H1 (cell line): Measurements from ENCODE around the gene PCDH8. TPM values are rescaled to one million over a fixed set of nuclear protein-coding genes. Genes with fewer than 3 reads are reported as not detected.
A peak's percentile ranks its signal among the peaks of the same experiment; 100 is the strongest.

Experiments used
- JUN ChIP-seq: IDR thresholded peaks from 2 replicates; pipeline ENCODE4 v1.6.1; 2011; ENCODE audit warnings: low read depth, mild to moderate bottlenecking, improper control_type of control experiment, low read length
- KDM5A ChIP-seq: fragments of 200-600 bp; IDR thresholded peaks from 2 replicates; pipeline ENCODE4 v1.7.1; 2012; ENCODE audit warnings: mild to moderate bottlenecking, low read length, inconsistent platforms, mixed read lengths
- MAFK ChIP-seq: IDR thresholded peaks from 2 replicates; pipeline ENCODE4 v1.6.1; 2012; ENCODE audit warnings: low read depth, mild to moderate bottlenecking, improper control_type of control experiment, low read length
- SIN3A ChIP-seq, 2 experiments: IDR thresholded peaks in 1 of 2; conservative IDR thresholded peaks in 1 of 2; 2 replicates each; pipeline ENCODE4 v1.6.1; 2011 to 2012; ENCODE audit warnings: low read length in 2 of 2, improper control_type of control experiment in 1 of 2, low read depth in 1 of 2, mild to moderate bottlenecking in 1 of 2
- polyA plus RNA-seq, 7 experiments: library from polyadenylated mRNA; depleted of rRNA in 3 of 7; stranded (reverse) in 5 of 7; unstranded in 2 of 7; fragments of >200 nt in 5 of 7; fragments of 200-250 nt in 2 of 7; gene quantifications; 1 replicate in 5 of 7; 2 replicates in 1 of 7; 4 replicates in 1 of 7; pipeline versions ENCODE4 v1.2.1 to v1.2.3, GENCODE V29; 2011 to 2013; ENCODE audit warnings: missing spikeins in 2 of 7, mixed read lengths in 2 of 7
- total RNA-seq: library from RNA; stranded (reverse); fragmentation: NEBNext Ultra II Directional; extraction: Animal tissue kit (Norgen Biotek cat#: 25700); gene quantifications from 2 replicates; pipeline ENCODE4 v1.2.1, GENCODE V29; 2021

Gene PCDH8
- total and polyA plus RNA-seq, 2 of the 8 experiments (the other 6 are each of a cell fraction or from before 2014, with no cell fraction given), result 0.82 to 1.6 TPM

DNA sequence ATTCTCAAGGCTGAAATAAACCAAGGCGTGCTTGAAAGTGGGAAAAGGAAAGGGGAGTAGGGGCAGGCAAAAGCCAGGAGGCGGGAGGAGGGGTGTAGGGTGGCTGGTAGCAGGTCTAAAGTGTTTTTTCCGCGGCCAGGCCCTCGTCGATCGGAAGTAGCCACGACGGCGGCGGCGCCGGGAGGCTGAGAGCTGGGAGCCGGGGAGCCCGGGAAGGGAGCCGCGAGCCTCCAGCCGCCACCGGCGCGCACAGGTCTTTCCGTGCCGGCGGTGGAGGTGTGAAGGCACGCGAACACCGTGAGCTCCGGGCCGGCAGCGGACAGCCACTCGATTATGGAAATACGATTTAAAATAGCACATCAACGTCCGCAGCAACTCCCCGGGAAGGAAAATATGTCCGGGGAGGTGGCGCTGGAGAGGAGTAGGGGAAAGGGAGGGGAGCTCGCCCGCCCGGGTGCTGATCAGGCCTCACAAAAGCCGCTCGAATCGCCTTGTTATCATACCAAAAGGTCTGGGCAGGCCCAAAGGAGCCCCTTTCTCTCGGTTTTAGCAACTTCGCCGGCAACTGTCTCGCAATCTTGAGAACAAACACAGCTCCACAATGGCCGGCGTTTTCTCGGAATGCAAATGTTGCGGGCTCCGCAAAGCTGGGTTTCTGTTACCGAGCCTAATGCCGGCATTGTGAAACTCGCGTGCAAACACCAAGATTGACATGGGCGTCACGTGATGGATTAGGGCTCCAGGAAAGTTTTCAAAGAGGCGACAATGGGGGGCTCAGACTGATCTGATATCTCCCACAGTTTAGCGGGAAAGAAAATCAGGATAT is 2.9 kb upstream of the PCDH8 start (continued):
- no peak for TF ChIP-seq KDM5A
- TF ChIP-seq MAFK, result no peak
- TF ChIP-seq SIN3A (conservative IDR thresholded peaks at IDR 0.05 in 1 of 2, IDR thresholded peaks at IDR 0.05 in 1 of 2; ENCODE audit: low read depth in 1 of 2, low read length in 2 of 2), result peak; percentile 43 to 48; a peak in 1 of 4 replicates
- TF ChIP-seq JUN, result no peak
